RWPE1 (cell line): ENCODE data around the gene SLC10A6.

Source experiments
- CTCF ChIA-PET: fragments of 350-600 bp; sonication (Branson Sonifier 250); formaldehyde crosslinking; extraction: SDS; loops from one replicate; lab custom pipeline; 2021; lab: Yijun Ruan, JAX
- POLR2A ChIA-PET: fragments of 400-600 bp; formaldehyde crosslinking; extraction: SDS; loops from one replicate; lab custom pipeline; 2020; ENCODE audit warnings: antibody characterized with exemption; ENCODE audit not compliant: low non-redundant PET; lab: Yijun Ruan, JAX
- DNase-seq: peaks from one replicate; pipeline ENCODE4 v3.0.0; 2012; ENCODE audit warnings: low spot score
- H3K27ac ChIP-seq: fragments of 450-650 bp; 2 replicates; pipeline ENCODE4 v1.5.1; 2017
- TF ChIP-seq, protein P1 (sequence below): fragments of 450-650 bp; conservative IDR thresholded peaks from 2 replicates; pipeline ENCODE4 v1.5.1; 2017; ENCODE audit warnings: low read depth, mild to moderate bottlenecking

The SLC10A6 gene

DNA sequence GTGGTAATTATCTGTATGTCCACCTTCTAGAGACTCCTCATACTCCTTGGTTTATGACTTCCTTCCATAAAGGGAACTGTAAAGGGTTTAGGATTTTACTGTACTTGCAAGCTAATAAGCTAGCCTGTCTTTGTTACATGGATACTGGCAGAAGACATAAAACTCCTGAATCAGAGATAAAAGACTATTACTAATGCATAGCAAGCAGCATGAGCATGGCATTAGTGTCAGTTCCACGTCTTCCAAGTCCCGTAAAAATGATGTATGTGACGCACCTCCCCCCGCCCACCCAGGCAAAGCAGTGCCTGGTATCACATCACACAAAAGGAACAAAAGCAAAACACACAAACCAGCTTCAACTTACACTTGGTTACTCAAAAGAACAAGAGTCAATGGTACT, 71.0 kb downstream of the SLC10A6 start:
- ChIA-PET CTCF (no interaction called here), POLR2A (no interaction called here)

GRCh38 chr4:86775061-86775460, 74.1 kb downstream of the SLC10A6 start:
- TF ChIP-seq, protein P1, sequence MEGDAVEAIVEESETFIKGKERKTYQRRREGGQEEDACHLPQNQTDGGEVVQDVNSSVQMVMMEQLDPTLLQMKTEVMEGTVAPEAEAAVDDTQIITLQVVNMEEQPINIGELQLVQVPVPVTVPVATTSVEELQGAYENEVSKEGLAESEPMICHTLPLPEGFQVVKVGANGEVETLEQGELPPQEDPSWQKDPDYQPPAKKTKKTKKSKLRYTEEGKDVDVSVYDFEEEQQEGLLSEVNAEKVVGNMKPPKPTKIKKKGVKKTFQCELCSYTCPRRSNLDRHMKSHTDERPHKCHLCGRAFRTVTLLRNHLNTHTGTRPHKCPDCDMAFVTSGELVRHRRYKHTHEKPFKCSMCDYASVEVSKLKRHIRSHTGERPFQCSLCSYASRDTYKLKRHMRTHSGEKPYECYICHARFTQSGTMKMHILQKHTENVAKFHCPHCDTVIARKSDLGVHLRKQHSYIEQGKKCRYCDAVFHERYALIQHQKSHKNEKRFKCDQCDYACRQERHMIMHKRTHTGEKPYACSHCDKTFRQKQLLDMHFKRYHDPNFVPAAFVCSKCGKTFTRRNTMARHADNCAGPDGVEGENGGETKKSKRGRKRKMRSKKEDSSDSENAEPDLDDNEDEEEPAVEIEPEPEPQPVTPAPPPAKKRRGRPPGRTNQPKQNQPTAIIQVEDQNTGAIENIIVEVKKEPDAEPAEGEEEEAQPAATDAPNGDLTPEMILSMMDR: no peak
- no peak for DNase-seq
- CTCF ChIA-PET: no interaction called here
- no peak overlapping the region for H3K27ac ChIP-seq
- POLR2A ChIA-PET: no interaction called here

More for the DNA sequence above, 71.0 kb downstream of the SLC10A6 start:
- TF ChIP-seq, protein P1: no peak
- no peak for DNase-seq
- no peak overlapping the region for H3K27ac ChIP-seq
